Measurements from ENCODE around the gene DIS3L2.

DNA sequence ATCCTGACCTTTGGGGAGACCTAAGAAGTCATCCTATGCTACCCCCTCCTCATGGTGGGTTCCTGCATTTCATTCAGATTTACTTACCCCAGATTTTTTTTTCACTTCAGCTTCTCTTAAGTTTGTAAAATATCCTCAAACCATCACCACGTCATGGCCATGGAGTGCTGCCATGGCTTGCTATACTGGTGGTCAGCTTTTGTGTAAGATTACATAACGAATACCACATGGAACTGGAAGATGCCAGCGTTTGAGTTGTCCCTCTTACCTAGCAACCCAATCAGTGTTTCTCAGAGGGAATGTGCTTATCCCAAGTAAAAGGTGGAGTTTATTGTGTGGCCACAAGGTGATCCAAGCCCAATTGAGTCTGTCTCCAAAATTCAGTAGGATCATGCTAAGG lies 268.4 kb downstream of the DIS3L2 start:
- no peak for TF ChIP-seq POLR2AphosphoS5 (IDR thresholded peaks at IDR 0.05)
- TF ChIP-seq, protein P1, sequence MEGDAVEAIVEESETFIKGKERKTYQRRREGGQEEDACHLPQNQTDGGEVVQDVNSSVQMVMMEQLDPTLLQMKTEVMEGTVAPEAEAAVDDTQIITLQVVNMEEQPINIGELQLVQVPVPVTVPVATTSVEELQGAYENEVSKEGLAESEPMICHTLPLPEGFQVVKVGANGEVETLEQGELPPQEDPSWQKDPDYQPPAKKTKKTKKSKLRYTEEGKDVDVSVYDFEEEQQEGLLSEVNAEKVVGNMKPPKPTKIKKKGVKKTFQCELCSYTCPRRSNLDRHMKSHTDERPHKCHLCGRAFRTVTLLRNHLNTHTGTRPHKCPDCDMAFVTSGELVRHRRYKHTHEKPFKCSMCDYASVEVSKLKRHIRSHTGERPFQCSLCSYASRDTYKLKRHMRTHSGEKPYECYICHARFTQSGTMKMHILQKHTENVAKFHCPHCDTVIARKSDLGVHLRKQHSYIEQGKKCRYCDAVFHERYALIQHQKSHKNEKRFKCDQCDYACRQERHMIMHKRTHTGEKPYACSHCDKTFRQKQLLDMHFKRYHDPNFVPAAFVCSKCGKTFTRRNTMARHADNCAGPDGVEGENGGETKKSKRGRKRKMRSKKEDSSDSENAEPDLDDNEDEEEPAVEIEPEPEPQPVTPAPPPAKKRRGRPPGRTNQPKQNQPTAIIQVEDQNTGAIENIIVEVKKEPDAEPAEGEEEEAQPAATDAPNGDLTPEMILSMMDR (IDR thresholded peaks at IDR 0.05 in 8 of 11, conservative IDR thresholded peaks at IDR 0.05 in 3 of 11): no peak
